Activated CD4-positive, alpha-beta T cell treated with anti-CD3 and anti-CD28 coated beads, Interleukin-2, amount 50 U/mL, for 48 hours (primary cell): ENCODE results near the gene CCDC192.

Experiments used
- DNase-seq, 2 experiments: peaks; one replicate each; pipeline ENCODE4 v3.0.0-alpha.2; 2020

The CCDC192 gene

GRCh38 chr5:127928053-127928452 is 224.9 kb downstream of the CCDC192 start:
- no peak for DNase-seq

GRCh38 chr5:127930311-127930710 is 227.1 kb downstream of the CCDC192 start:
- DNase-seq: no peak

GRCh38 chr5:127931396-127931795 is 228.2 kb downstream of the CCDC192 start:
- no peak for DNase-seq

- no peak for DNase-seq
These were observed 230.2 kb downstream of the CCDC192 start for GRCh38 chr5:127933348-127933747.

GRCh38 chr5:127934791-127935256 is 231.6 kb downstream of the CCDC192 start:
- DNase-seq: no peak

GRCh38 chr5:127935398-127935797 is 232.2 kb downstream of the CCDC192 start:
- no peak for DNase-seq

- peak in 1 of 2 experiments; percentile 8 for DNase-seq
These were observed 233.3 kb downstream of the CCDC192 start for GRCh38 chr5:127936439-127936972.

GRCh38 chr5:127938746-127939145 is 235.6 kb downstream of the CCDC192 start:
- DNase-seq: no peak

- DNase-seq: no peak
These were observed 237.7 kb downstream of the CCDC192 start for GRCh38 chr5:127940854-127941253.

GRCh38 chr5:127941646-127942045 is 238.5 kb downstream of the CCDC192 start:
- DNase-seq: no peak

GRCh38 chr5:127942246-127943060 is 239.3 kb downstream of the CCDC192 start:
- no peak for DNase-seq

GRCh38 chr5:127943061-127943371 is 239.8 kb downstream of the CCDC192 start:
- no peak for DNase-seq

- DNase-seq: no peak
These were observed 240.9 kb downstream of the CCDC192 start for GRCh38 chr5:127944125-127944524.

GRCh38 chr5:127947941-127948340 is 244.8 kb downstream of the CCDC192 start:
- DNase-seq: no peak

- DNase-seq: no peak
These were observed 247.7 kb downstream of the CCDC192 start for GRCh38 chr5:127950707-127951391.

GRCh38 chr5:127951791-127952190 is 248.6 kb downstream of the CCDC192 start:
- no peak for DNase-seq

- no peak for DNase-seq
These were observed 254.0 kb downstream of the CCDC192 start for GRCh38 chr5:127957183-127957582.

- no peak for DNase-seq
These were observed 254.6 kb downstream of the CCDC192 start for GRCh38 chr5:127957701-127958239.

GRCh38 chr5:127958421-127959011 is 255.3 kb downstream of the CCDC192 start:
- DNase-seq: no peak

- peak; percentile 6 to 8 for DNase-seq
These were observed 256.1 kb downstream of the CCDC192 start for GRCh38 chr5:127959152-127959764.

- DNase-seq: no peak
These were observed 257.1 kb downstream of the CCDC192 start for GRCh38 chr5:127960270-127960691.

- DNase-seq: no peak
These were observed 258.0 kb downstream of the CCDC192 start for GRCh38 chr5:127961006-127961762.
